ENCODE results near the gene SEC14L6.
"Not testable (repeated sequence)": the region's sequence is repeated elsewhere in the genome, so short reads cannot be mapped to it uniquely, and the experiment has no call there.

SEC14L6 gene

GRCh38 chr22:30546616-30547015, at the start of gene SEC14L6:
SEC14L6 (minus strand) TSS chr22:30546741; CDS start chr22:30546682, 59 bp downstream.
- DNase-seq = no peak

GRCh38 chr22:30596199-30596598, 49.7 kb upstream of the SEC14L6 start:
- no peak for DNase-seq

GRCh38 chr22:30592360-30592713, 45.8 kb upstream of the SEC14L6 start:
- not testable (repeated sequence) for DNase-seq

DNA sequence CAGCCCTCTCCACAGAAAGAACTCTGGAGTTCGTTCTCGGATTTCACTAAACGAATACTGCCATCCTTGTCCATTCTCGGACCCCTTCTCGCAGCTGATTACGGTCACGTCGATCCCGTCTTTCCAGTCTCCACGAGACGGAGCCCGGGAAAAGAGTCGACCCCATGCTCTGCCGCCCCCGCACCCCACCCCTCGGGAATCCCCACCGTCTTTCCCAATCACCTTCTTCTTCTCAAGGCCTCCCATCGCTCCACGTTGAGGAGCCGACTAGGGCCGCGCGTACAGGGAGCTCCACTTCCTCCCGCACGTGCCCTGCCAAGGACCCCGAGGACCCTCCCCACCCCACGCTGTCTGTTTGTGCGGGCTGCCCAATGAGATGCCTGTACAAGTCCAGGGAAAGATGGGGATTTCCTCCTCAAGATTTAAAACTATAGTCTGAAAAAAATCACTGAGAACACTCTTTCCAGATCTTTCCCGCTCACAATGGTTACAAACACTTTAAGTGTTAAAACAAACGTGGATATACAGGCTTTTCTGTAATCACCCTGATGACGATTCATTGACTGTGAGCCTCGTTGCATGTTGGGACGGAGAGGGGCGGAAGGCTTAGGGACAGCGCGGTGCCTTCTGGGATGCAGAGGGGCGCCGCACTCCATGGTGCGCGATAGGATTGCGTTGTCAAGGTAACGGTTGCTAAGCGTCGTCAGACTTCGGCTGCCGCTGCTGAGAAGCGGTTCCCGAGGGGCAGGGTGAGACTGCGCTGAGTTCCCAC, 45.2 kb upstream of the SEC14L6 start, which contains the start of gene PES1:
Gene PES1 (minus strand): TSS at position 323 of the 772 bp plus-strand sequence. CDS start 77 bp downstream, at position 246.
- DNase-seq = peak; percentile 56 to 92

- DNase-seq = no peak
Measured at GRCh38 chr22:30591191-30591587, 44.6 kb upstream of the SEC14L6 start.

GRCh38 chr22:30586414-30586813, 39.9 kb upstream of the SEC14L6 start:
- DNase-seq = no peak

- no peak for DNase-seq
Measured at GRCh38 chr22:30584441-30584840, 37.9 kb upstream of the SEC14L6 start.

- DNase-seq = no peak
Measured at GRCh38 chr22:30582788-30583545, 36.4 kb upstream of the SEC14L6 start.

GRCh38 chr22:30582051-30582450, 35.5 kb upstream of the SEC14L6 start:
- no peak for DNase-seq

- no peak for DNase-seq
Measured at GRCh38 chr22:30580896-30581295, 34.4 kb upstream of the SEC14L6 start.

- DNase-seq = no peak
Measured at GRCh38 chr22:30578481-30578880, 31.9 kb upstream of the SEC14L6 start.

DNA sequence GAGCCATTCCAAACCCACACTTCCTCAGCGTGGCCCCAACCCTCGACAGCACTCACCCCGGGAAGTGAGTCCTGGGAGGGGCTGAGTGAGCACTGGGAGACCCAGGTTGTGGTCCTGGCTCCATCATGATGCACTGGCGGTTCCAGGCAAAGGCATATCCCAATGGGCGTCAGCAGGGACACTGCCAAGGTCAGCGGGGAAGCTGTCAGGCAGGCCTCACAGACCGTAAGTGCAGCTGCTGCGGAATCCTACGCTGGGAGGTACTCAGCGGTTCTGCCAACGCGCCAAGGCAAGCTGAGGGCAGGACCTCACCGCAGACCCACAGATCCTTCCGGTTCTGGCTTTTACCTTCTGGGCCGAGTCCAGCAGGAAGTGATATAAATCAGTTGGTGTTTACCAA, 29.3 kb upstream of the SEC14L6 start:
- DNase-seq = no peak

- no peak for DNase-seq
Measured at GRCh38 chr22:30574997-30575671, 28.6 kb upstream of the SEC14L6 start.

- DNase-seq = no peak
Measured at GRCh38 chr22:30574095-30574981, 27.8 kb upstream of the SEC14L6 start, which contains the start of gene GAL3ST1. GAL3ST1 (minus strand) TSS chr22:30574665; CDS start chr22:30557392, 17,273 bp downstream.

DNA sequence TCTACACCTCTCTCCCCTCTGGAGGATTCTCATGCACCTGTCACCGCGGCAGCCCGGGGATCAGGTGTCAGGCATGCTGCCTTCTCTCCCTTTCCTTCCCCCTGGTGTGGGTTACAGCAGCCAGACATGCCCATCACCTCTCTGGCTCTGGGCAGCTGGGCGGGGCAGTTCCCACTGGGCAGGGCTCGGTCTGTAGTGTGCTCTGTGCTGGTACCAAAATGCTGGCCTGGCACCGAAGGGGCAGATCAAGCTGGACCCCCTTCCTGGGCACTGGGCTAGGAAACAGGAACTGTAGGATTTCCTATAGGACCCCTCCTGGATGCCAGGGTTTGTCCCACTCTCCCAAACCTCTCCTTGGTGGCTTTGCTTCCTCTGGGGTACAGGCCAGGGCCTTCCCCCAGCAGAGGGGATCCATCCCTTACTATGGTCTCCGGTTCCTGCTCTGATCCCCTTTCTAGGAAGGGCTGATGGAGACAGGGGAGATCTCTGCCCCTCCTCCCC, 27.1 kb upstream of the SEC14L6 start:
- DNase-seq = no peak

DNA sequence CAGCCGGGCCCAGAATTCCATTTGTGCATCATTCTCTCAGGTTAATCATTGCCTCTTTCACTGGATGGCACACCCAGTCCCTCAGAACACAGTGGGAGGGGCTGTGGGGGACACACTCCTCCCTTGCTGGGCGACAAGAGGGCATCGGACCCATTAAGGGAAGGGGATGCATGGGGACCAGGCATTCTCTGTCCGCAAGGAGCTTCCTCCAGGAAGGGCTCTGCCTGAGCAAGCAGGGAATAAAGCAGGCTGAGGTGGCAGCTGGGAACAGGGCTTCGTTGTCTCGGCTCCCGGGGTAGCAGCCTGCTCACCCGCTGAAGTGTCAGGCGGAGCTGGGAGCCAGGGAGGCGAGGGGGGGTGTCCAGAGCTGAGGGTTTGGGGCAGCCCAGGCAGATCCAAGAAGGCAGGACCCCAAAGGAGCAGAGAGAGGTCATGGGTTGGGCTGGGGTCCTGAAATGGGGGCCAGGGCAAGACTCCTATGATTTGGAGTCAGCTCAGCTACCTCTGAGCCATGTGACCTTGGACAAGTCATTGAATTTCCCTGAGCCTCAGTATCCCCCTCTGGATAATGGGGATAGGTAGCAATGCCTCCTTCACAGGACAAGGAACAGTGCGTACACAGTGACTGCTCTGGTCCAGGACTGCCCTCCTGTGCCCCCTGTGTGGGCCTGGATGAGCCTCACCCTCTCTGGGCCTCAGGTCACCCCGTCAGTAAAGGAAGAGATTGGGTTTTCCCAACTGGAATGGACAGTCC, 26.5 kb upstream of the SEC14L6 start:
- no peak for DNase-seq

- DNase-seq = no peak
Measured at GRCh38 chr22:30572210-30572609, 25.7 kb upstream of the SEC14L6 start.

DNA sequence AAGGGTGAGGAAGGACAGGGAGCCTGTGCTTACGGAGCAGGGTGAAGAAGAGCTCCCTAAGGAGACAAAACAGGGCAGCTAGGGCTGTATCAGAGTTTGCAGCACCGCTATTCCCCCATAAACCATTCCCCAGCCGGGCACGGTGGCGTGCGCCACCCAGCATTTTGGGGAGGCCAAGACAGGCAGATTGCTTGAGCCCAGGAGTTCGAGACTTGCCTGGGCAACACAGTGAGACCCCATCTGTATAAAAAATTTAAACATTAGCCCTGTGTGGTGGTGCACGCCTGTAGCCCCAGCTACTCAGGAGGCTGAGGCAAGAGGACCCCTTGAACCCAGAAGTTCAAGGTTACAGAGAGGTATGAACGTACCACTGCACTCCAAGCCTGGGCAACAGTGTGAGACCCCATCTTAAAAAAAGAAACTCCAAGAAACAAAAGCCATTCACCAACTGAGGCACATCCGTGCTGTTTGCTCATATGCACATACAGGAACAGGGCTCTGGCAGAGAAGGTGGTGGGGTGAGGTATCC, 23.2 kb upstream of the SEC14L6 start:
- DNase-seq = no peak

DNA sequence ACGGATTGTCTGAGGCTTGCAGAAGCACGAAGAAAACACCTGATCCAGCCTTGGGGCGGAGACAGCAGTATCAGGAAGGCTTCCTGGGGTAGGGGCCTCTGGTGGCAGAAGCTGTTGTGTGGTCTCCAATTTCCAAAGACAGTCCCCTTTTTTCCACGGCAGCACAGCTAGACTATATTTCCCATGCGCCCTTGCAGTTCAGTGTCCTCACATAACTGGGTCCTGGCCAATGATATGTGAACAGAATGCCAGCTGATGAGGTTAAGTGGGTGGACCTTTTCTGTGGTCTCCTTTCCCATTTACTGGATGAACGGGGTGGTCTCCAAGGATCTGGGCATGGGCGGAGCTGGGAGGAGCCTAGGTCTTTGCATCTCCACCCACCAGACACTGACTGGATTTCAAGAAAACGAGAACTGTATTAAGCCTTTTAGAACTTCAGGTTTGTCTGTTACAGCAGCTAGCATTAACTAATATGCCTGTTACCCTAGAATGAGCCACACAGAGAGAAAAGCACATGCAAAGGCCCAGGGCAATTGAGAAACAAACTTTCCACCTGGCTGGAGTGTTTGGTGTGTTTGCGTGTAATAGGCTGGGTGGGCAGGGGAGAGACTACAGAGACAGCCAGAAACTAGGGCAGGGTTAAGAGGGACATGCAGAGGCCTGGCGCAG, 21.7 kb upstream of the SEC14L6 start:
- DNase-seq = no peak

- DNase-seq = not testable (repeated sequence)
Measured at GRCh38 chr22:30567277-30567676, 20.7 kb upstream of the SEC14L6 start.

- DNase-seq = no peak
Measured at GRCh38 chr22:30566125-30566524, 19.6 kb upstream of the SEC14L6 start.

Measured in cerebellar nuclear complex (tissue), 1 donor.